SH-SY5Y (cell line): Measurements from ENCODE around the gene RBM15.

ENCODE experiments used
- GATA2 ChIP-seq: IDR thresholded peaks from 2 replicates; pipeline ENCODE4 v1.6.1; 2011; ENCODE audit warnings: mild to moderate bottlenecking, low read depth, low read length
- GATA3 ChIP-seq: IDR thresholded peaks from 2 replicates; pipeline ENCODE4 v1.6.1; 2011; ENCODE audit warnings: low read depth, mild to moderate bottlenecking, low read length, moderate library complexity

- TF ChIP-seq GATA2 (no peak), GATA3 (no peak)
Observed at GRCh38 chr1:110308247-110308646, 30.9 kb upstream of the RBM15 start.
